Mucosa of stomach (tissue), 1 donor: ENCODE measurements around the gene PTX4.

Experiments used
- H3K27me3 ChIP-seq: one replicate; pipeline ENCODE4 v1.7.0; 2013; ENCODE audit warnings: mild to moderate bottlenecking, low read length; ENCODE audit not compliant: control insufficient read depth, insufficient read depth
- H3K36me3 ChIP-seq: one replicate; pipeline ENCODE4 v1.7.0; 2013; ENCODE audit warnings: low read length; ENCODE audit not compliant: control insufficient read depth, insufficient read depth
- H3K4me1 ChIP-seq: one replicate; pipeline ENCODE4 v1.7.0; 2013; ENCODE audit warnings: mild to moderate bottlenecking, low read length; ENCODE audit not compliant: control insufficient read depth, insufficient read depth
- H3K4me3 ChIP-seq: one replicate; pipeline ENCODE4 v1.7.0; 2013; ENCODE audit warnings: low read length
- H3K9ac ChIP-seq: one replicate; pipeline ENCODE4 v1.7.0; 2013; ENCODE audit warnings: mild to moderate bottlenecking, low read length, moderate library complexity
- H3K9me3 ChIP-seq: one replicate; pipeline ENCODE4 v1.7.0; 2013; ENCODE audit warnings: mild to moderate bottlenecking, low read length, moderate library complexity; ENCODE audit not compliant: control insufficient read depth
- donor health status: Pancreatic carcinoma.

The PTX4 gene

GRCh38 chr16:1494711-1495110, 6.0 kb upstream of the PTX4 start:
- Histone ChIP-seq H3K9me3 (no peaks in the 10 kb centered on the region), H3K9ac (no peak overlapping the region), H3K36me3 (no peaks in the 10 kb centered on the region), H3K4me3 (no peak overlapping the region), H3K4me1 (peaks cover 20% of the 10 kb centered on the region), H3K27me3 (no peaks in the 10 kb centered on the region)

- H3K9ac ChIP-seq, result peak overlapping the region; percentile 80
These were observed 5.4 kb upstream of the PTX4 start for GRCh38 chr16:1494129-1494640.

GRCh38 chr16:1493746-1494094, 5.0 kb upstream of the PTX4 start:
- Histone ChIP-seq H3K4me3 (peak overlapping the region; percentile 19), H3K9me3 (no peaks in the 10 kb centered on the region), H3K36me3 (no peaks in the 10 kb centered on the region), H3K27me3 (no peaks in the 10 kb centered on the region), H3K4me1 (peaks cover 20% of the 10 kb centered on the region), H3K9ac (peak overlapping the region; percentile 80)

More at GRCh38 chr16:1494129-1494640, 5.4 kb upstream of the PTX4 start:
- H3K27me3 ChIP-seq, result no peaks in the 10 kb centered on the region
- H3K4me3 ChIP-seq, result peak overlapping the region; percentile 19
- no peaks in the 10 kb centered on the region for H3K36me3 ChIP-seq
- H3K9me3 ChIP-seq, result no peaks in the 10 kb centered on the region
- peaks cover 20% of the 10 kb centered on the region for H3K4me1 ChIP-seq

GRCh38 chr16:1492923-1493745, 4.4 kb upstream of the PTX4 start, which contains the start of gene TELO2:
Gene TELO2 (plus strand): TSS chr16:1493360. CDS start chr16:1494282, 922 bp downstream.
- Histone ChIP-seq H3K36me3 (no peaks in the 10 kb centered on the region), H3K9ac (peak within 1 kb of the TSS; percentile 80), H3K4me1 (peaks cover 20% of the 10 kb centered on the region), H3K27me3 (no peaks in the 10 kb centered on the region), H3K4me3 (peak within 1 kb of the TSS; percentile 75), H3K9me3 (no peaks in the 10 kb centered on the region)

- Histone ChIP-seq H3K27me3 (no peaks in the 10 kb centered on the region), H3K9ac (peak overlapping the region; percentile 80), H3K36me3 (no peaks in the 10 kb centered on the region), H3K4me3 (peak overlapping the region; percentile 75), H3K9me3 (no peaks in the 10 kb centered on the region), H3K4me1 (peaks cover 20% of the 10 kb centered on the region)
These were observed 3.6 kb upstream of the PTX4 start for GRCh38 chr16:1492082-1492922.

- no peaks in the 10 kb centered on the region for H3K27me3 ChIP-seq
- H3K4me1 ChIP-seq, result peaks cover 20% of the 10 kb centered on the region
- no peak overlapping the region for H3K9ac ChIP-seq
- no peak overlapping the region for H3K4me3 ChIP-seq
- H3K36me3 ChIP-seq, result no peaks in the 10 kb centered on the region
- H3K9me3 ChIP-seq, result no peaks in the 10 kb centered on the region
These were observed 2.6 kb upstream of the PTX4 start for GRCh38 chr16:1491327-1491726.

GRCh38 chr16:1489077-1489476, 333 bp upstream of the PTX4 start:
- Histone ChIP-seq H3K4me1 (peaks cover 12% of the 10 kb centered on the region), H3K27me3 (no peaks in the 10 kb centered on the region), H3K36me3 (no peaks in the 10 kb centered on the region), H3K9me3 (no peaks in the 10 kb centered on the region), H3K4me3 (no peak overlapping the region), H3K9ac (no peak overlapping the region)

- Histone ChIP-seq H3K9ac (no peak overlapping the region), H3K27me3 (no peaks in the 10 kb centered on the region), H3K4me3 (no peak overlapping the region), H3K4me1 (peaks cover 8% of the 10 kb centered on the region), H3K36me3 (no peaks in the 10 kb centered on the region), H3K9me3 (no peaks in the 10 kb centered on the region)
These were observed 616 bp downstream of the PTX4 start for GRCh38 chr16:1488054-1488601.

- Histone ChIP-seq H3K4me1 (peaks cover 3% of the 10 kb centered on the region), H3K9ac (no peak overlapping the region)
These were observed 1.2 kb downstream of the PTX4 start for GRCh38 chr16:1487395-1488053.

GRCh38 chr16:1486551-1487390, 2.0 kb downstream of the PTX4 start:
- Histone ChIP-seq H3K9me3 (no peaks in the 10 kb centered on the region), H3K4me1 (no peaks in the 10 kb centered on the region), H3K36me3 (no peaks in the 10 kb centered on the region), H3K9ac (no peak overlapping the region), H3K4me3 (no peak overlapping the region), H3K27me3 (peaks cover 5% of the 10 kb centered on the region)

More at GRCh38 chr16:1487395-1488053, 1.2 kb downstream of the PTX4 start:
- Histone ChIP-seq H3K9me3 (no peaks in the 10 kb centered on the region), H3K4me3 (no peak overlapping the region), H3K27me3 (peaks cover under 1% of the 10 kb centered on the region), H3K36me3 (no peaks in the 10 kb centered on the region)
